H1 (cell line): ENCODE results near the gene RAD51B. TPM values are rescaled to one million over a fixed set of nuclear protein-coding genes. Genes with fewer than 3 reads are reported as not detected.

Source experiments
- BRCA1 ChIP-seq: IDR thresholded peaks from 2 replicates; pipeline ENCODE4 v1.6.1; 2012; ENCODE audit warnings: low read depth, low read length, improper control_type of control experiment
- polyA plus RNA-seq, 7 experiments: library from polyadenylated mRNA; depleted of rRNA in 3 of 7; stranded (reverse) in 5 of 7; unstranded in 2 of 7; fragments of >200 nt in 5 of 7; fragments of 200-250 nt in 2 of 7; gene quantifications; 1 replicate in 5 of 7; 2 replicates in 1 of 7; 4 replicates in 1 of 7; pipeline versions ENCODE4 v1.2.1 to v1.2.3, GENCODE V29; 2011 to 2013; ENCODE audit warnings: missing spikeins in 2 of 7, mixed read lengths in 2 of 7
- total RNA-seq: library from RNA; stranded (reverse); fragmentation: NEBNext Ultra II Directional; extraction: Animal tissue kit (Norgen Biotek cat#: 25700); gene quantifications from 2 replicates; pipeline ENCODE4 v1.2.1, GENCODE V29; 2021
- TF ChIP-seq, protein P1 (sequence below): IDR thresholded peaks from 2 replicates; pipeline ENCODE4 v1.6.1; 2011; ENCODE audit warnings: low read depth, mild to moderate bottlenecking, low read length; ENCODE audit not compliant: insufficient read depth

Gene RAD51B
- total and polyA plus RNA-seq, 2 of the 8 experiments (the other 6 are each of a cell fraction or from before 2014, with no cell fraction given): 3.9 to 14.9 TPM

DNA sequence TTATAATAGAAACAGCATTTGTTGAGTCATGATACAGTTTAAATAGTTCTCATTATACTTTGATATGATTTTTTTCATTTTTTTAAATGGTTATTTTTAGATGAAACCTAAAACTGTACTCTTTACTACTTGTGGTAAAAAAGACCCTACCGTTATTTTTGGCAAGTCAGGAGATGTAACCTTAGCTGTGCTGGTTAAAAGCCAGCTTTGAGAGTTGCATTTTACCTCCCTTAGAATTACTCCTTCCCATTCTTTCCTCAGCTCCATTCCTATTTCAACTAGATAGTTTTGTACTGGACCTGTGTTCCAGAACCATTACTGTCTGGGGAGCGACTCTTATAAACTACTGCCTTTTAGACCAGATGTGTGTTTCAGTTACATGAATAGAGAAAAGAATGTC is 92.0 kb downstream of the RAD51B start (continued):
- TF ChIP-seq, protein P1, sequence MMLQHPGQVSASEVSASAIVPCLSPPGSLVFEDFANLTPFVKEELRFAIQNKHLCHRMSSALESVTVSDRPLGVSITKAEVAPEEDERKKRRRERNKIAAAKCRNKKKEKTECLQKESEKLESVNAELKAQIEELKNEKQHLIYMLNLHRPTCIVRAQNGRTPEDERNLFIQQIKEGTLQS: no peak
- TF ChIP-seq BRCA1: no peak
